Nephron progenitor cell (in vitro differentiated cells): ENCODE data around the gene PPM1D.
"Not testable (repeated sequence)": the region's sequence is repeated elsewhere in the genome, so short reads cannot be mapped to it uniquely, and the experiment has no call there.

Source experiments
- DNase-seq: peaks from one replicate; pipeline ENCODE4 v3.0.0; 2021
- H3K27ac Mint-ChIP-seq: 2 replicates; pipeline ENCODE4 v1.8.0; 2021; ENCODE audit warnings: mild to moderate bottlenecking, moderate library complexity, mixed read lengths
- H3K27me3 Mint-ChIP-seq: 2 replicates; pipeline ENCODE4 v1.8.0; 2021; ENCODE audit warnings: mild to moderate bottlenecking, low read depth, mixed read lengths; ENCODE audit not compliant: poor library complexity
- H3K36me3 Mint-ChIP-seq: 2 replicates; pipeline ENCODE4 v1.8.0; 2021; ENCODE audit warnings: low read depth, mixed read lengths
- H3K4me1 Mint-ChIP-seq: 2 replicates; pipeline ENCODE4 v1.8.0; 2021; ENCODE audit warnings: mixed read lengths
- H3K4me3 Mint-ChIP-seq: 2 replicates; pipeline ENCODE4 v1.8.0; 2021; ENCODE audit warnings: mild to moderate bottlenecking, moderate library complexity, mixed read lengths
- H3K9me3 Mint-ChIP-seq: 2 replicates; pipeline ENCODE4 v1.8.0; 2021; ENCODE audit warnings: mild to moderate bottlenecking, moderate library complexity, mixed read lengths
- TF ChIP-seq, protein P1 (sequence below): fragments of 200-600 bp; sonication (generic); IDR thresholded peaks from 2 replicates; pipeline ENCODE4 v1.5.0; 2021; ENCODE audit warnings: antibody characterized with exemption

Gene PPM1D

DNA sequence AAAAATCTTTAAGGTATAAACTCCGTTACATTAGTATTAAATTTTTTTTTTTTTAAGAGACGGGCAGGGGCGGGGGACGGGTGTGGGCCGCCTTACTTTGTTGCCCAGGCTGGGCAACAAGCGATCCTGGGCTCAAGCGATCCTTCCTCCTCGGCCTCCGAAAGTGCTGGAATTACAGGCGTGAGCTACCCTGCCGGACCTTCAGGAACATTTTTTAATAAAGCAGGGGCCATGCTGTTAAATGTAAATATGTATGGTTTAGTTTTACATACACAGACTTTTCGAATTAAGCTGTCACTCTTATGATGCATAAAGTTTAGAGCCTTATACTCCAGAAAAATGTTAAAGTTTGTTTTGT lies 2.4 kb downstream of the PPM1D start:
- H3K27ac Mint-ChIP-seq: no peak overlapping the region
- peak; percentile 11 for DNase-seq
- no peaks in the 10 kb centered on the region for H3K9me3 Mint-ChIP-seq
- H3K27me3 Mint-ChIP-seq: no peaks in the 10 kb centered on the region
- peak overlapping the region; percentile 96 for H3K4me3 Mint-ChIP-seq
- H3K4me1 Mint-ChIP-seq: peaks cover 51% of the 10 kb centered on the region
- H3K36me3 Mint-ChIP-seq: peaks cover 10% of the 10 kb centered on the region
- TF ChIP-seq, protein P1, sequence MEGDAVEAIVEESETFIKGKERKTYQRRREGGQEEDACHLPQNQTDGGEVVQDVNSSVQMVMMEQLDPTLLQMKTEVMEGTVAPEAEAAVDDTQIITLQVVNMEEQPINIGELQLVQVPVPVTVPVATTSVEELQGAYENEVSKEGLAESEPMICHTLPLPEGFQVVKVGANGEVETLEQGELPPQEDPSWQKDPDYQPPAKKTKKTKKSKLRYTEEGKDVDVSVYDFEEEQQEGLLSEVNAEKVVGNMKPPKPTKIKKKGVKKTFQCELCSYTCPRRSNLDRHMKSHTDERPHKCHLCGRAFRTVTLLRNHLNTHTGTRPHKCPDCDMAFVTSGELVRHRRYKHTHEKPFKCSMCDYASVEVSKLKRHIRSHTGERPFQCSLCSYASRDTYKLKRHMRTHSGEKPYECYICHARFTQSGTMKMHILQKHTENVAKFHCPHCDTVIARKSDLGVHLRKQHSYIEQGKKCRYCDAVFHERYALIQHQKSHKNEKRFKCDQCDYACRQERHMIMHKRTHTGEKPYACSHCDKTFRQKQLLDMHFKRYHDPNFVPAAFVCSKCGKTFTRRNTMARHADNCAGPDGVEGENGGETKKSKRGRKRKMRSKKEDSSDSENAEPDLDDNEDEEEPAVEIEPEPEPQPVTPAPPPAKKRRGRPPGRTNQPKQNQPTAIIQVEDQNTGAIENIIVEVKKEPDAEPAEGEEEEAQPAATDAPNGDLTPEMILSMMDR: no peak

DNA sequence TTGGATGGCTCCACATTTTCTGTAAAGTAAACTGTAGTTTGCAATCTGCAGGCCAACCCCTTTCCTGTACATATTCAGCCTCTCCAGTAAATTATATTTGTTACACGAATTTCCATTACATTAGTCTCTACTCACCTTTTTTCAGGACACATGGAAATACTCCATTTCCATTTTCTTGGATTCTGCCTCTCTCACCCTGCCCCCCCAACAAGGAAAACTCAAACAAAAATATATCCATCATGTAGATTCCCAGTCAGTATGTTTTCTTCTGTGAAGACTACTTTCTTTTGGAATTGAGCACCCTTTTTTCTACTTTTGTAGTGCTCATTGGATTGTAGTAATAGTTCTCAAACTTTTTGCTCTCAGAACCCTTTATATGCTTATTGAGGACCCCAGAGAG lies 2.9 kb downstream of the PPM1D start:
- Mint-ChIP-seq H3K4me1 (peaks cover 45% of the 10 kb centered on the region), H3K36me3 (peaks cover 15% of the 10 kb centered on the region)
- TF ChIP-seq, protein P1: no peak

DNA sequence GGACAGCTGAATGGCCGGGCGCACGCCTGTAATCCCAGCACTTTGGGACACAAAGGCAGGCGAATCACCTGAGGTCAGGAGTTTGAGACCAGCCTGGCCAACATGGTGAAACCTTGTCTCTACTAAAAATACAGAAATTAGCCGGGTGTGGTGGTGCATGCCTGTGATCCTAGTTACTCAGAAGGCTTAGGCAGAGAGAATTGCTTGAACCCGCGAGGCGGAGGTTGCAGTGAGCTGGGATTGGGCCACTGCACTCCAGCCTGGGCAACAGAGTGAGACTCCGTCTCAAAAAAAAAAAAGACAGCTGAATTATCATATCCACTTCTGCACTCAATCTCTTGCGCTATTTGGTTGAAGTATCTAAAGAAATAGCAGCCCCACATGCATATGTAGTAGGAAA lies 3.5 kb downstream of the PPM1D start:
- peak overlapping the region; percentile 35 for H3K4me3 Mint-ChIP-seq
- DNase-seq, H3K27me3 Mint-ChIP-seq, H3K27ac Mint-ChIP-seq, H3K9me3 Mint-ChIP-seq: not testable (repeated sequence)
- H3K36me3 Mint-ChIP-seq: peaks cover 19% of the 10 kb centered on the region
- peaks cover 39% of the 10 kb centered on the region for H3K4me1 Mint-ChIP-seq

More for the DNA sequence above, 2.9 kb downstream of the PPM1D start:
- H3K9me3 Mint-ChIP-seq: peaks cover 4% of the 10 kb centered on the region
- H3K27ac Mint-ChIP-seq: peak overlapping the region; percentile 8
- H3K4me3 Mint-ChIP-seq: peak overlapping the region; percentile 96
- DNase-seq: no peak
- H3K27me3 Mint-ChIP-seq: no peaks in the 10 kb centered on the region

DNA sequence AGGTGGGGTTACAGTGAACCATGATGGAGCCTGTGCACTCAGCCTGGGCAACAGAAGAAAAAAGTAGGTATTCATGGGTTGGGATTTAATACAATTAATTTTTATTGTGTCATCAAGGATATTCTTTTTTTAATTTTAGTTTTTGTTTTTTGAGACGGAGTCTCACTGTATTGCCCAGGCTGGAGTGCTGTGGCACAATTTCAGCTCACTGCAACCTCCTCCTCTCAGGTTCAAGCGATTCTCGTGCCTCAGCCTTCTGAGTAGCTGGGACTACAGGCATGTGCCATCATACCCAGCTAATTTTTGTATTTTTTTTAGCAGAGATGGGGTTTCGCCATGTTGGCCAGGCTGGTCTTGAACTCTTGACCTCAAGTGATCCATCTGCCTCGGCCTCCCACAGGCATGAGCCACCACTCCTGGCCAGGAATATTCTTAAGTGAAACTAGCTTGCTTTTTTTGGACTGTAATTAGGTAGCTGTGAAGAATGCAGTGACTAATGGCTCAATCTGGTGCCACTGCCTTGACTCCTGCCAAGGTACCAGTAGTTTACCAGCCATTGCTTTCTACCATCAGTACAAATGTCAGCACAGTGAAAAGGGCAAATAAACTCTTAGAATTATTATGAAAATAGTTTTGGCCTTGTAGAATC lies 4.8 kb downstream of the PPM1D start:
- Mint-ChIP-seq H3K4me1 (peaks cover 27% of the 10 kb centered on the region), H3K27me3 (no peaks in the 10 kb centered on the region), H3K36me3 (peaks cover 28% of the 10 kb centered on the region), H3K9me3 (peaks cover 8% of the 10 kb centered on the region), H3K27ac (no peak overlapping the region), H3K4me3 (no peak overlapping the region)
- TF ChIP-seq, protein P1: no peak
- no peak for DNase-seq

DNA sequence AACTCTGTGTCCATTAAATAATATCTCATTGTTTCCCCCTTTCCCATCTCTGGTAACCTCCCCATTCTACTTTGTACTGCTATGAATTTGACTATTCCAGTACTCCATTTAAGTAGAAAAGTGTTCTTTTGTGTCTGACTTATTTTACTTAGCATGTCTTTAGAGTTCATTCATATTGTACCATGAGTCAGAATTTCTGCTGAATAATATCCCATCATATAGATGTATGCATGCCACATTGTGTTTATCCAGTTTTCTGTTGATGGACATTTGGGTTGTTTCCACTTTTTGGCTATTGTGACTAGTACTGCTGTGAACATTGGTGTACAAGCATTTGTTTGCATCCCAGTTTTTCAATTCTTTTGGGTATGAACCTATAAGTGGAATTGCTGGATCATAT lies 6.0 kb downstream of the PPM1D start:
- TF ChIP-seq, protein P1: no peak
- Mint-ChIP-seq H3K4me3 (no peak overlapping the region), H3K9me3 (peaks cover 12% of the 10 kb centered on the region), H3K27ac (no peak overlapping the region), H3K4me1 (peaks cover 27% of the 10 kb centered on the region), H3K36me3 (peaks cover 36% of the 10 kb centered on the region), H3K27me3 (no peaks in the 10 kb centered on the region)
- no peak for DNase-seq

DNA sequence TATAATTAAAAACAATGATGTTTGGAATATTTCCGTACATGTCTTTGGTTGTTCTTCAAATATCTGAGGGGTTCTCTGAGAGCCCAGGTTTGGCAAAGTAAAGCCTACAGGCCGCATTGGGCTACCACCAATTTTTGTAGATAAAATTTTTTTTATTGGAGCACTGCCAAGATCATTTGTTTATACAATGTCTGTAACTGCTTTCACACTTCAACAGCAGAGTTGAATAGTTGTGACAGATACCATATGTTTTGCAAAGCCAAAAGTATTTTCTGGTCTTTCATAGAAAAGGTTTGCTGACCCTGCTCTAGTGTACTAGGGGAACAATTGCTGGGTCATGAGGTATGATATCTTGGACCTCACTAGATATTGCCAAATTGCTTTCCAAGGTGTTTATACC lies 10.5 kb downstream of the PPM1D start:
- no peak for DNase-seq
- Mint-ChIP-seq H3K4me3 (no peak overlapping the region), H3K27me3 (no peaks in the 10 kb centered on the region), H3K27ac (no peak overlapping the region), H3K9me3 (peaks cover 22% of the 10 kb centered on the region), H3K36me3 (peaks cover 58% of the 10 kb centered on the region), H3K4me1 (peaks cover 11% of the 10 kb centered on the region)
- TF ChIP-seq, protein P1: no peak

DNA sequence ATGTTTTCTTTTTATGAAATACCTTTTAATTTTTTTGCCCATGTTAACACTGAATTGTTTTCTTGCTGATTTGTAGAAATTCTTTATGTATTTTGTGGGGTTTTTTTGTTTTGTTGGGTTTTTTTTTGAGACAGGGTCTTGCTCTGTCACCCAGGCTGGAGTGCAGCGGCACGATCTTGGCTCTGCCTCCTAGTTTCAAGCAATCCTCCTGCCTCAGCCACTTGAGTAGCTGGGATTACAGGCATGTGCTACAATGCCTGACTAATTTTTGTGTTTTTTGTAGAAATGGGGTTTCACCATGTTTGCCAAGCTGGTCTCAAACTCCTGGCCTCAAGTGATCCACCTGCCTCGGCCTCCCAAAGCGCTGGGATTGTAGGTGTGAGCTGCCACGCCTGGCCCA lies 11.3 kb downstream of the PPM1D start:
- not testable (repeated sequence) for H3K27me3 Mint-ChIP-seq, H3K27ac Mint-ChIP-seq, H3K4me1 Mint-ChIP-seq, H3K4me3 Mint-ChIP-seq, DNase-seq
- Mint-ChIP-seq H3K36me3 (peaks cover 53% of the 10 kb centered on the region), H3K9me3 (peaks cover 22% of the 10 kb centered on the region)
